GM11168 (cell line): ENCODE measurements around the gene METTL23.
"Not testable (repeated sequence)": the region's sequence is repeated elsewhere in the genome, so short reads cannot be mapped to it uniquely, and the experiment has no call there.

Source experiments
- in situ Hi-C: fragments of 300-500 bp; cut with MboI; formaldehyde crosslinking; loops from one replicate; pipeline ENCODE4 v1.12.0; 2022; ENCODE audit warnings: low sequenced_read_pairs; ENCODE audit not compliant: unreplicated experiment

METTL23 gene

DNA sequence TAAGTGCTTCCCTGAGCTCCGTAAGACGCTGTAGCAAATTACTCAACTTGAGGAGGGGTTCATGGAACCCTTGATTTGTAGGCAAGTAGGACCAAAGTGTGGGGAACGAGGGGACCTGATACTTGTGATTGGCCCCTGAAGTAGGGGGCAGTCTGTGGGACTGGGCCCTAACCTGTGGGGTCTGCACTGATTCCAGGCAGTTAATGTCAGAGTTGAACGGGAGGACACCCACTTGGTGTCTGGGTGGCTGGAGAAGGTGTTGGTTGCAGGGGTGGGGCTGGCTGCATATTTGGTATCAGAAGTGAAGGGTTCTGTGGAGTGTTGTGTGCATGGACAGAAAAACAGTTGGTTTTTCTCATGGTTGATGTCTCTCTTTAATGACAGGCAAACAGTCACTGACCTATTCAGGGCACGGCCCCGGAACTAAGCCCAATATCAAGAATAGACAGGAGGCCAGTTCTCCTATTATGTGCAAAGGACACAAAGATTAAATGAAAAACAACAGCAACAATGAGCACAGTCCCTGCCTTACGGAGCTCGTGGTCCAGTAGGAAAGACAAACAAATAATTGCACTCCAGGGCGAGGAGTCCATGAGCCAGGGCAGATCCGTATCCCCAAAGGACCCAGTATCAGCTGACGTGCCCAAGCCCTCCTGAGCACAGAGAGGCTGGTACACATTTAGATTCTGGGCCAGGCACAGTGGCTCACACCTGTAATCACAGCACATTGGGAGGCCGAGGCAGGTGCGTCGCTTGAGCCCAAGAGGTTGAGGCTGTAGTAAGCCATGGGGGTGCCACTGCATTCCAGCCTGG is 35.1 kb upstream of the METTL23 start:
- in situ Hi-C loops, result no loop called here

DNA sequence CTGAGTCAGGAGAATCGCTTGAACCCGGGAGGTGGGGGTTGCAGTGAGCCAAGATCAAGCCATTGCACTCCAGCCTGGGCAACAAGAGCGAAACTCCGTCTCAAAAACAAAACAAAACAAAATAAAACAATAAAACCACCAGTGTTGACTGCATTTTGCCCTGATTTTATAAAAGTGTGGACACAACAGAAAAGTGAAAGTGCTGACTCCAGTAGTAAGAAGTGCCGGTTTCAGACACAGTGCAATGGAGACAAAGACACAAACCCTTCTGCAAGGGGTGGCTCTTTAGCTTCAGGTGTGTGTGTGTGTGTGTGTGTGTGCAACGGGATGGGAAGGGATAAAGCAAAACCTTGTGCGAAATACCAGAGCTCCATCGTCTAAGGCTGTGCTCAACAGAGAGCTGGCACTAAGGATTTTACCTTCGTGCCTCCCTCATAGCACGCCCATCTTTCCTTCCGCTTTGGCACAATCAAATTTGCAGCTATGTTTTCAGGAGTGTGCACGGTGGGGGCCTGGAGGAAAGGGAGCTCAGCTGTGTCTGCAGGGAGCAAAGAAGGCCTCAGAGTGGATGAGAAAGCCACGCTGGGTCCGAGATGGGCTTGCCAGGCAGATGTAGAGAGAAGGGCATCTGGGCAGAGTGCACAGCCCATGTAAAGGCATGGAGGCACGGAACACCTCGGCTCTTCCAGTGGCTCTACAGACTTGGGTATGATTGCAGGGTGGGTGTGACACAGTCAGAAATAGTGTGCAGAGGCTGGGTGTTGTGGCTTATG is 31.4 kb upstream of the METTL23 start:
- in situ Hi-C loops, result no loop called here

DNA sequence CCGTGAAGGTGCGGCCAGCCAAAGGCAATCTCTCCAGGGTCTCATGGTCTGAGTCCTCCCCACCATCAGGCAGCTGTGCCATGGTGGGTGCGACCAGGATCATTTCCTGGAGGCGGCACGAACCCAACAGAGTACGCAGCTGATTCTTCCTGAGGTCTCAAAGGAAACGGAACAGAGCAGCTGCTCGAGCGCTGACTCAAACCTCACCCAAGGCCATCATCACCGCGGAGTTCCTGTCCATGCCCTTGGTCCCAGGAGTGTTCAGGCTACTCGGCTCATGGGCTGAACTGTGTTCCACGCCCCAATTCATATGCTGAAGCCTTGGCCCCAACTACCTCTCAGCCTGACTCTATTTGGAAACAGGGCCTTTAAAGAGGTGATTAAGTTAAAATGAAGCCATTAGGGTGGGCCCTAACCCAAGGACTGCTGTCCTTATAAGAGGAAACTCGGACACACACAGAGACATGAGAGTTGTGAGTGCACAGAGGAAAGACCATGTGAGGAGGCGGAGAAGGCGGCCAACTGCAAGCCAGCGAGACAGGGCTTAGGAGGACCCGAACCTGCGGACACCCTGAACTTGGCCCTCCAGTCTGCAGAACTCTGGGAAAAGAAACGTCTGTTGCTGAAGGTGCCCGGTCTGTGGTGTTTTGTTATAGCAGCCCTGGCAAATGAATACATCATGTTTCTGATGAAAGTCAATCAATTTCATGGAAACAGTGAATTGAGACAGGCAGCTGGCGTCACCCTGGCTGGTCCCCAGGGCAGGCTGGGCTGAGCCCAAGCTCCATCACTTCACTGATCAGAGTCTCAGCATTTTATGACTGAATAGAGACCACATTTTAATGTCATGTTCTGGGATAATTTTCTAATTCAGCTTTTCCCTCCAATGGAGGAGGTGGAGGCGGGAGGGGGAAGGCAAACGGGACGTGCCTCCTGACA is 29.6 kb upstream of the METTL23 start:
- in situ Hi-C loops, result no loop called here

DNA sequence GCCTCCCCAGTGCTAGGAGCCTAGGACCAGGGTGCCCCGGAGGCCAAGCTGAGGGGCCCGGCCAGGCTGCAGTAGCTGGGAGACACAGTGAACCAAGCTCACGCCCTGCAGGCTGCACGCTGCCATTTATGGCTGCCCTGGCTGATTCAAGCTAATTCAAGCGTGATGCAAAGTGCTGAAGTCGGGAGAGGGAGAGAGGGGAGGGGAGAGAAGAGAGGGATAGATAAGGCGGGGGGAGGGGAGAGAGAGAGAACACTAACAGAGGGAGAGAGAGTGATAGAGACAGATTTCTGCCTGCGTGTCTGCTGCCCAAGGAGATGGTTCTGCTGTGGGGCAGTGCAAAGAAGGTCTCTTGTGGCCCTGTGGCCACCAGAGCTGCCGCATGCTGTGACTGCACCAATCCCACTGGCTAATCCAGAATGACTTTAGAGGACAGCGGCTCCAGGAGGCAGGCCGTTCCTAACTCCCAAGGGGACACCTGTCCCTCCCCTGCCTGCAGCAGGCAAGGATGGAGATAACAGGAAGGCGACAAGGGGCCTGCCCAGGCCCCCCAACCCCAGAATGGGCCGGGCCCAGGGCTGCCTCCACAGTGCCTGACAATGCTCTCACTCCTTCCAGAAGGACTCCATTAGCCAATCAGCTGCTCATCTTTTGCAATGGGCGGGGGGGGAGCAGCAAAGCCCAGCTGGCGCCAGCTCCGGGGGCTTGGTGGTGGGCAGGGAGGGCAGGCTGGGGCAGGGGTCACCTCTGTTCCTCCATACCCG is 28.8 kb upstream of the METTL23 start:
- in situ Hi-C loops, result no loop called here

DNA sequence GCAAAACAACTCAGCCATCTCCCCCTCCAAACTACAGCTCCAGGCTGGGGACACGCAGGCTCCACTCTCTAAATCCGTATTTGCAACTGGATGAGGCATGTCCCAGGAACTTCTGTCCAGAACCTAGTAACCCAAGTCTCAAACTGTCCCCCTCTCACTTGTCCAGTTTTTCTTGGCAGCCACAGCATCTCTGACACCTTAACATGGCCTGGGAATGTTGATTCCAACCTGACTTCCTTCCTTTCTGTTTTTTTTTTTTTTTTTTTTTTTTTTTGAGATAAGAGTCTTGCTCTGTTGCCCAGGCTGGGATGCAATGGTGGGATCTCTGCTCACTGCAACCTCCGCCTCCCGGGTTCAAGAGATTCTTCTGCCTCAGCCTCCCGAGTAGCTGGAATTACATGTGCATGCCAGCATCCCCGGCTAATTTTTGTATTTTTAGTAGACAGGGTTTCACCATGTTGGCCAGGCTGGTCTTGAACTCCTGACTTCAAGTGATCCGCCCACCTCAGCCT is 28.1 kb upstream of the METTL23 start:
- in situ Hi-C loops, result not testable (repeated sequence)

DNA sequence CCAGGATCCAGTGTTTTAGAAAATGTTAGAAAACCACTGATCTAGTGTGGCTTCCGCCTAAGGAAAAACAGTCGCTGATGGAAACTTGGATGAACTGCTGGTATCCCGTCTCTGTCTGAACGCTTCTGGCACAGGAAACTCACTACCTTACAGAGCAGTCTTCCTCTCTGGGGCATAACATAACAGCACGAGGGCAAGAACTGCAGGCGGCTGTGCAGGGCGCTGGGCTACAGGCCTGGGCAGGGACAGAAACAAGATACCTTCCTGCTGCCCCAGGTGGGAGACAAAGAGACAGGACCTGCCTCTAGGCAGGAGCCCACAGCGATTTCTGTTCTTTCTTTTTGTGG is 26.4 kb upstream of the METTL23 start:
- in situ Hi-C loops, result no loop called here

DNA sequence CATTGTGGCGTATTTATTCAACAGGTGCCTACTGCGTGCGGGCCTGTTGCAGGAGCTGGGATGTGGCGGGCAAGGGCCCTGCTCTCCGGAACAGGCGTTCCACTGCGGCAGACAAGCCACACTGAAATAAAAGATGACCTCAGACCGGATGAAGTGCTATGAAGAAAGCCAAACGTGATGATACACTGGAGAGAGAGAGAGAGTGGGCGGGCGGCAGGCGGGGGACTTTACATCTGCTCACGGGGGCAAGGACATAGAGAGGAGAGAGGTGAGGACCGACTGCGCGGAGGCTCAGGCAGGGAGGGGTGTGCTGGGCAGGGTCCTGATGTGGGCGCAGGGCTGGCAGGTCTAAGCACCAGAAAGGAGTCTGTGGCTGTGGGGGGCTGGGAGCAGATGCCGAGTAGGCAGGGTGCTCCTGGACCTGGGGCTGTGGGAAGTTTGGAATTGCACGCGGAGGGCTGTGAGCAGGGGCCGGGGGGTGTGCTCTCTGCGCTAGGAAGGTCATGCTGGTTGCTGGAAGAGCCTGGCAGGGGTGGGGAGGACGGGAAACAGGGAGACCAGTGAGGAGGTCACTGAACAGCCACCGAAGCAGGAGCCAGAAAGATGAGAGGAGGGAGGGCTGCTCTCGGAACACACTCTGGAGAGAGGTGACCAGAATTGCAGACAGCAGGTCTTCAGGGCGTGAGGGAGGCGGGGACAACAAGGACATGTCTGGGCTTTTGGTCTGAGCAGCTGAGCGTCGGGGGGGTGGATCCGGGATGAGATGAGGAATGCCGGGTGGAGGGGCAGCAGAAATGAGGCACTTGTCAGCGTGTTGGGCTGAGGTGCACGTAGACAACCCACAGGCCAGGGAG is 25.8 kb upstream of the METTL23 start:
- in situ Hi-C loops, result no loop called here

DNA sequence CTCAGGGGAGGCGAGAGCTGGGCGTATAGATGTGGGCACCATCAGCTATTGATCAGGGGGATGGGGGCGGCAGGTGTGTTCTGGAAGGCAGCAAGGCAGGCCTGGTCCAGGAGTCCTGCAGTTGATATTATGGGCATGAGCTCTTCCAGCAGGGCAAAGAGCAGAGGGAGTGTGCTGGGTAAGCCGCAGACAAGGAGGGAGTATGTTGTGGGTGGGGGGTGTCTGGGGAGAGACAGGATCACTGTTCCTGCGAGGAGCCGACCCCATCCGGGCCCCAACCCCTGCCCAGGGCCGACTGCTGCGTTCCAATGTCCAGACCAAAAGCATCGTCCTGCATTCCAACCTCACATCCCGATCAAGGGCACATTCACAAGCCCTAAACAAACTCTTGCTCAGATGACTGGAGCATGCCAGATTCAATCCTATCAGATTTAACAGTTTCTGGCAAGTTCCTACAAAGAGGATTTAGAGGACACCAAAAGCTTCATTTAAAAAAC is 25.1 kb upstream of the METTL23 start:
- in situ Hi-C loops, result no loop called here

DNA sequence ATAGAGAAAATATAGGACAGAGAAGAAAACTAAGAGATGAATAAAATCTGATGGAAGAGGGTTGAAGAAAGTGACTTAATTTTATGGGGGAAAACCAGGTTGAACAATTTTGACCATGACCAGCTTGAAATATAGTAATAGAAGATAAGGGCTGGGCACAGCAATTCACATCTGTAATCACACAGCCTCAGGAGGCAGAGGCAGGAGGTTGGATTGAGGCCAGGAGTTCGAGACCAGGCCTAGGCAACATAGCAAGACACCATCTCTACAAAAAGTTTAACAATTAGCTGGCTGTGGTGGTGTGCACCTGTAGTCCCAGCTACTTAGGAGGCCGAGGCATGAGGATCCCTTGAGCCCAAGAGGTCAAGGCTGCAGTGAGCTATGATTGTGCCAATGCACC is 24.6 kb upstream of the METTL23 start:
- in situ Hi-C loops, result no loop called here

DNA sequence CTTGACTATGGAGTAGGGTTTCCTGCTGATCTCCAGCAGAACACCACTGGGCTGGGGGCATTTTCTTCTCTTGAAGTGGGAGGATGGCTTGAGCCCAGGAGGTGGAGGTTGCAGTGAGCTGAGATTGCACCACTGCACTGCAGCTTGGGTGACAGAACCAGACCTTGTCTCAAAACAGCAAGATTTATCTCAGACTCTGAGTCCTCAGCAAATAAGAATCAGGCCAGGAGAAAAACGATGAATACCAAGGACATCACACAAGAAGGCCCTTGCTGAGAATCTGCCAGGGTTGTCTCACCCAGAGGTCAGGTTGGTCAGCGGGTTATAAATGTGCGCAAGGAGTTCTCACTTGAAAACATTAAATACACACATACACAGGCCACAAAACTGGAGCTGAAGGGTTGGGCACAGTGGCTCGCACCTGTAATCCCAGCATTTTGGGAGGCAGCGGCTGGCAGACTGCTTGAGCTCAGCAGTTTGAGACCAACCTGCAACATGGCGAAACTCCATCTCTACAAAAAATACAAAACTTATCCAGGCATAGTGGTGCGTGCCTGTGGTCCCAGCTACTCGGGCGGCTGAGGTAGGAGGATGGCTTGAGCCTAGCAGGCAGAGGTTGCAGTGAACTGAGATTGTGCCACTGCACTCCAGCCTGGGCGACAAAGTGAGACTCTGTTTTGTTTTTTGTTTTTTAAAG is 23.6 kb upstream of the METTL23 start:
- in situ Hi-C loops, result no loop called here

DNA sequence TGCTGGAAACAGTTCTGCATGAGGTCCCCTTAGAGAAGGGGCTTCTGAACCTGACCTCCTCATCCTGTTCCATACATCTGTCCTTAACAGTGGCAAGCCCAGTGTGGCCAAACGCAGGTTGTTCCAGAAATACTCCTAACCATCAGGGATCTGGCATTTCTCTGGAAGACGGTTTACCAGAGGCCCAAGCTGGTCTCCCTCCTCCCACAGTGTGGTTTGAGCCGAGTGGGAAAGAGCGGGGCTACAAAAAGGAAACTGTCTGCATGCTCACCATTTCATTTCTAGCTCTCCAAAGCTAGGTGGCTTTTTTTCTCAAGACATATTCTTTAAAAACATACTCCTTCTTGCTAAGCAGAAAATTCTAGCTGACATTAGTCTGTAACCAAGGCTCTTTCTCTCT is 21.8 kb upstream of the METTL23 start:
- in situ Hi-C loops, result no loop called here

DNA sequence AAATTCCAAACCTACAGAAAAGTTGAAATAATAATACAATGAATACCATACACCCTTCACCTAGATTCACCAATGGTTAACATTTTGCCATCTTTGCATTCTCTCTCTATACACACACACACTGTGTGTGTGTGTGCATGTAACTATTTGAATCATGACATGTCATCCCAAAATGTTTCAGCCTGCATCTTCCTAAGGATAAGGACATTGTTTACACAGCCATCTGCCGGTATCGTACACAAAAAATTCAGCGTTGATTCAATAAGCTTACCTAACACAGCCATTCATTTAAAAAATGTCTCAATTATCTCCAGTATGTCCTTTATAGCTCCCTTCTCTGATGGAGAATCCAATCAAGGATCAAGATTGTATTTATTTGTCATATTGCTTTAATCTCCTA is 19.8 kb upstream of the METTL23 start:
- in situ Hi-C loops, result no loop called here

DNA sequence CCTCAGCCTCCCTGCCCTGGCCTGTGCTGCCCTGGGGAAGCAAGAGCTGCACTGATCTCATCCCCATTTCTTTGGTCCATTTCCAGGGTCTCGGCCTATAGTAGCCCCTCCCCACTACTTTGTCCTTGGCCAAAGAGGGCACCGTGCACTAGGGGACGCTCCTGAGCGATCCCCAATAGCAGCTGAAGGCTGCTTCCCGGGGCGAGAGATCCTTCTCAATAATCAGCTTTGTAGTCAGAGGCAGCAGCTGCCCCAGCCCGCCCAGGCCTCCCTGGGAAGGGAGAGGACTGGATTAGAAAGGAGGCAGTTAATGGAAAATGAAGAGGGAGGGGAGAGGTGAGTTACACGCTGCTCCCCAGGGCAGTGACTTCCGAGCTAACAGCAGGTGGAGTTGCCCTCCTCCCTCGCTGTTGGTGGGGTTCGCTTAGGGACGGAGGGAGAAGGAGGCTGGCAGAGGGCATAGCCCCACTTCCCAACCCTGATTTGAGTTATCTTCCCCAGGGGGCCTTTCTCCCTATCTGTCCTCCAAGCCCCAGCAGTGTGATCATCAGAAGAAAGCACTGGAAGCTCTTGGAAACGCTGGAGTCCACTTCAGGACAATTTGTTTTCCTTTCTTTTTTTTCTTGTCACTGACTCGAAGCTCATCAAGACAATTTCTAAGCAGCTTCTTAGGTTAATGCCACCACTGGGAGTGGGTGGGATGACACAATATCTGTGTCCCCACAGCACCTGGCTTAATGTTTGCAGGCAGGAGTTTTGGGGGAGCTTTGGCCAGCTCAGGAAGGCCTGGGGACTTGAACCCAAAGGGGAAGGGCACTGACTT is 18.4 kb upstream of the METTL23 start:
- in situ Hi-C loops, result no loop called here

DNA sequence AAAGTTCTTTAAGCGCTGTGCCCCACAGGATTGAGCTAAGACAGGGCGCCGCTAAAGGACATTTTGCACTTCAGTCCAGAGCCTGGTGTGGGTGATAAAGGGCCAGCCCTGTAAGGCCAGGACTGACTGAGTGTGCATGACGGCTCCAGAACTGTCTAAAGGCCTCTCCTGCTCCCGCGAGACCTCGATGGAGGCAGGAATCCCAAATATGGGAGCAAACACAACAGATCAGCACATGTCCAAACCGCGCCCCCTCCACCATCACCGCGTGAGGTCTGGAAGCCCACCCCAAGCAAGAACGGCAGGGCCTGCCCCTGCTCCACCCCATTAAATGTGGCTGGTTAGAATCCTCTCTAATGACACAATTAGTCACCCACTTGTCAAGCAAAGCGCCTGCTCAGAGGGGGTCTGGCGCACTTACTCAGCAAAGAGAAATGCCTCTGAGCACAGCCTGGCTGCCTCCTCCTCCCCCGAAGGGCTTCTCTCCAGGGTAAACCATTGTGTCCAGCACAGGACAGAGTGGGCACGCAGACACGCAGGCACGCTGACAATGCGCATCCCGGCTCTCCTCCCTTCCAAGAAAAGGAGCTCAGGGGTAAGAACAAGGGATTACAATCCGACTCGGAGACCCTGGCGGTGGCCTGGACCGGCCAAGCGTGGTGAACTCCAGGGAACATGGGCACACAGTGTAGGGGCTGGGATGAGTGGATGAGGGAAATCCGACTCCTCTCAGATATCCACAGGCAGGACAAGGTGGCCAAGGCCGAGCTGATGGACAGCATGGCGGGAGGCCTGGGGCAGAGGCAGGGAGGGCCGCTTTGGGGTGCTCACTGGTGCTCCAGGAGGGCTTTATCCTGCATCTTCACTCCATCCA is 17.3 kb upstream of the METTL23 start:
- in situ Hi-C loops, result no loop called here

DNA sequence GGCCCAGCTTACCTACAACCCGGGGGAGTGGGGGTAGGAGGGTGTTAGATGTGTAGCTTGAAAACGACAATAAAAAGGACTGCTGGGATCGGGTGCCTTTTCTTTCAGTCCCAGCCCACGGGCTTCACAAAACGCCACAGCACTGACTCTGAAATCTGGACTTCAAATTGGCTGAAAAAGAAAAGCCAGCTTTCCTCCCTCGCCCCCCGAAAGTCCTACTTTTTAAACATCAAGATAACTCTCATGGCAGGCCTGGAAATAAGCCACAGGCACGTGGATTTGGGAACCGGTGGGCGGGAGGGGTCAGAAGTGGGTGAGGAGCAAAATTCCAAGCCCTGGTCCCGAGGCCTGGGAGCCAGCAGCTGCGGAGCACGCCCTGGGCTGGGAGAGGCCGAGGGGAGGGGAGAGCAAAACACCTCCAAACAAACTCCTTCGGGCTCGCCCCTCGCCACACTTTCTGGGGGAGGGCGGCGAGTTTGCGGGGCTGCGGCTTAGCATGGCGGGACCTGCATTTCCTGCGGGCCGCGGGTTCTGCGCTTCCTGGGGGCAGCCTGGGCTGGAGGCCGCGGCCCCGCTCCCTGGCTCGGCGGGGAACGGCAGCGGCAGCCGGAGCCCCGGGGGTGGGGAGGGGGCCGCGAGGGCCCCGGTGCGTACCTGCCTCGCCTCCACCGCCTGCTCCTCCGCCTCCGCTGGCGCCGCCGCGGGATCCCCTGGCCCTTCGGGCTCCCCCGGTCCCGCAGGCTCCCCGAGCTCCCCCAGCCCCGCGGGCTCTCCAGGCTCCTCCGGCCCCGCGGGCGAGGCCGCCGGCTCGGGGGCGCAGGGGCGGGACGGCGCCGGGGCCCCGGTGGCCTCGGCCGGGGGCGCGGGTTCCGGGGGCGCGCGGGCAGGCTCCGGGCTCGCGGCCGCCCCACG is 16.4 kb upstream of the METTL23 start:
- in situ Hi-C loops, result not testable (repeated sequence)
